ENCODE measurements around the gene ABCC4. TPM values are rescaled to one million over a fixed set of nuclear protein-coding genes. Genes with fewer than 3 reads are reported as not detected.

The ABCC4 gene
- polyA plus RNA-seq, 1 donor, result 15.1 TPM

GRCh38 chr13:95233026-95233635 lies 68.1 kb downstream of the ABCC4 start:
- Histone ChIP-seq H3K36me3 (ENCODE audit: control insufficient read depth, insufficient read depth, low read length) (no peaks in the 10 kb centered on the region), H3K9me3 (ENCODE audit: control insufficient read depth, low read depth, low read length) (no peaks in the 10 kb centered on the region), H3K4me3 (ENCODE audit: low read length) (no peak overlapping the region), H3K27me3 (ENCODE audit: control insufficient read depth, insufficient read depth, low read length) (no peaks in the 10 kb centered on the region), H3K4me1 (ENCODE audit: control insufficient read depth, insufficient read depth, low read length) (no peaks in the 10 kb centered on the region), H3K27ac (ENCODE audit: low read length) (no peak overlapping the region)
- no peak for DNase-seq
- 80% methylated on average over 2 of the region's 4 CpGs for WGBS (ENCODE audit: insufficient coverage, low lambda C conversion rate)

GRCh38 chr13:95231393-95231792 lies 69.9 kb downstream of the ABCC4 start:
- Histone ChIP-seq H3K27me3 (ENCODE audit: control insufficient read depth, insufficient read depth, low read length) (no peaks in the 10 kb centered on the region), H3K4me3 (ENCODE audit: low read length) (no peak overlapping the region), H3K36me3 (ENCODE audit: control insufficient read depth, insufficient read depth, low read length) (no peaks in the 10 kb centered on the region), H3K27ac (ENCODE audit: low read length) (no peak overlapping the region), H3K9me3 (ENCODE audit: control insufficient read depth, low read depth, low read length) (no peaks in the 10 kb centered on the region), H3K4me1 (ENCODE audit: control insufficient read depth, insufficient read depth, low read length) (peaks cover 3% of the 10 kb centered on the region)
- WGBS (ENCODE audit: insufficient coverage, low lambda C conversion rate), result 93% methylated on average over 2 of the region's 9 CpGs
- DNase-seq, result no peak

- H3K27ac ChIP-seq (ENCODE audit: low read length), result no peak overlapping the region
- no peaks in the 10 kb centered on the region for H3K9me3 ChIP-seq (ENCODE audit: control insufficient read depth, low read depth, low read length)
- H3K4me1 ChIP-seq (ENCODE audit: control insufficient read depth, insufficient read depth, low read length), result peaks cover 4% of the 10 kb centered on the region
- WGBS (ENCODE audit: insufficient coverage, low lambda C conversion rate), result no CpG with 5 or more reads among the region's 3 CpGs
- no peak overlapping the region for H3K4me3 ChIP-seq (ENCODE audit: low read length)
- DNase-seq, result no peak
- no peaks in the 10 kb centered on the region for H3K36me3 ChIP-seq (ENCODE audit: control insufficient read depth, insufficient read depth, low read length)
- no peaks in the 10 kb centered on the region for H3K27me3 ChIP-seq (ENCODE audit: control insufficient read depth, insufficient read depth, low read length)
Measured at GRCh38 chr13:95229855-95230254, 71.4 kb downstream of the ABCC4 start.

GRCh38 chr13:95228130-95228529 lies 73.1 kb downstream of the ABCC4 start:
- no peaks in the 10 kb centered on the region for H3K36me3 ChIP-seq (ENCODE audit: control insufficient read depth, insufficient read depth, low read length)
- no peak for DNase-seq
- H3K27me3 ChIP-seq (ENCODE audit: control insufficient read depth, insufficient read depth, low read length), result no peaks in the 10 kb centered on the region
- no peaks in the 10 kb centered on the region for H3K9me3 ChIP-seq (ENCODE audit: control insufficient read depth, low read depth, low read length)
- peaks cover 4% of the 10 kb centered on the region for H3K4me1 ChIP-seq (ENCODE audit: control insufficient read depth, insufficient read depth, low read length)
- no peak overlapping the region for H3K27ac ChIP-seq (ENCODE audit: low read length)
- no peak overlapping the region for H3K4me3 ChIP-seq (ENCODE audit: low read length)
- WGBS (ENCODE audit: insufficient coverage, low lambda C conversion rate), result no CpG with 5 or more reads among the region's 5 CpGs

- DNase-seq, result peak in 1 of 2 donors; percentile 7
- H3K4me1 ChIP-seq (ENCODE audit: control insufficient read depth, insufficient read depth, low read length), result peaks cover 7% of the 10 kb centered on the region
- no peaks in the 10 kb centered on the region for H3K36me3 ChIP-seq (ENCODE audit: control insufficient read depth, insufficient read depth, low read length)
- H3K27me3 ChIP-seq (ENCODE audit: control insufficient read depth, insufficient read depth, low read length), result no peaks in the 10 kb centered on the region
- 89% methylated on average over 1 of the region's 4 CpGs for WGBS (ENCODE audit: insufficient coverage, low lambda C conversion rate)
- no peak overlapping the region for H3K4me3 ChIP-seq (ENCODE audit: low read length)
- peak overlapping the region; percentile 32 for H3K27ac ChIP-seq (ENCODE audit: low read length)
- no peaks in the 10 kb centered on the region for H3K9me3 ChIP-seq (ENCODE audit: control insufficient read depth, low read depth, low read length)
Measured at GRCh38 chr13:95226932-95227695, 74.1 kb downstream of the ABCC4 start.

GRCh38 chr13:95226476-95226875 lies 74.8 kb downstream of the ABCC4 start:
- peak in 1 of 2 donors; percentile 38 for DNase-seq
- no peaks in the 10 kb centered on the region for H3K27me3 ChIP-seq (ENCODE audit: control insufficient read depth, insufficient read depth, low read length)
- WGBS (ENCODE audit: insufficient coverage, low lambda C conversion rate), result no CpG with 5 or more reads among the region's 5 CpGs
- peaks cover 7% of the 10 kb centered on the region for H3K4me1 ChIP-seq (ENCODE audit: control insufficient read depth, insufficient read depth, low read length)
- H3K27ac ChIP-seq (ENCODE audit: low read length), result peak overlapping the region; percentile 32
- no peaks in the 10 kb centered on the region for H3K36me3 ChIP-seq (ENCODE audit: control insufficient read depth, insufficient read depth, low read length)
- no peak overlapping the region for H3K4me3 ChIP-seq (ENCODE audit: low read length)
- H3K9me3 ChIP-seq (ENCODE audit: control insufficient read depth, low read depth, low read length), result no peaks in the 10 kb centered on the region

- Histone ChIP-seq H3K27ac (ENCODE audit: low read length) (no peak overlapping the region), H3K27me3 (ENCODE audit: control insufficient read depth, insufficient read depth, low read length) (no peaks in the 10 kb centered on the region), H3K4me1 (ENCODE audit: control insufficient read depth, insufficient read depth, low read length) (peaks cover 7% of the 10 kb centered on the region), H3K9me3 (ENCODE audit: control insufficient read depth, low read depth, low read length) (no peaks in the 10 kb centered on the region), H3K4me3 (ENCODE audit: low read length) (no peak overlapping the region), H3K36me3 (ENCODE audit: control insufficient read depth, insufficient read depth, low read length) (no peaks in the 10 kb centered on the region)
- peak in 1 of 2 donors; percentile 17 for DNase-seq
Measured at GRCh38 chr13:95226050-95226449, 75.2 kb downstream of the ABCC4 start.

- no peak overlapping the region for H3K27ac ChIP-seq (ENCODE audit: low read length)
- WGBS (ENCODE audit: insufficient coverage, low lambda C conversion rate), result 100% methylated on average over 1 of the region's 2 CpGs
Measured at GRCh38 chr13:95224064-95224463, 77.2 kb downstream of the ABCC4 start.

GRCh38 chr13:95222733-95223018 lies 78.6 kb downstream of the ABCC4 start:
- H3K4me3 ChIP-seq (ENCODE audit: low read length), result no peak overlapping the region
- no peaks in the 10 kb centered on the region for H3K9me3 ChIP-seq (ENCODE audit: control insufficient read depth, low read depth, low read length)
- no CpG with 5 or more reads among the region's 4 CpGs for WGBS (ENCODE audit: insufficient coverage, low lambda C conversion rate)
- no peak overlapping the region for H3K27ac ChIP-seq (ENCODE audit: low read length)
- peaks cover 7% of the 10 kb centered on the region for H3K4me1 ChIP-seq (ENCODE audit: control insufficient read depth, insufficient read depth, low read length)
- no peak for DNase-seq
- H3K36me3 ChIP-seq (ENCODE audit: control insufficient read depth, insufficient read depth, low read length), result peaks cover 2% of the 10 kb centered on the region
- no peaks in the 10 kb centered on the region for H3K27me3 ChIP-seq (ENCODE audit: control insufficient read depth, insufficient read depth, low read length)

More at GRCh38 chr13:95224064-95224463, 77.2 kb downstream of the ABCC4 start:
- DNase-seq, result no peak
- H3K4me1 ChIP-seq (ENCODE audit: control insufficient read depth, insufficient read depth, low read length), result peaks cover 7% of the 10 kb centered on the region
- peaks cover 2% of the 10 kb centered on the region for H3K36me3 ChIP-seq (ENCODE audit: control insufficient read depth, insufficient read depth, low read length)
- H3K4me3 ChIP-seq (ENCODE audit: low read length), result no peak overlapping the region
- no peaks in the 10 kb centered on the region for H3K27me3 ChIP-seq (ENCODE audit: control insufficient read depth, insufficient read depth, low read length)
- no peaks in the 10 kb centered on the region for H3K9me3 ChIP-seq (ENCODE audit: control insufficient read depth, low read depth, low read length)

- H3K27ac ChIP-seq (ENCODE audit: low read length), result no peak overlapping the region
- H3K27me3 ChIP-seq (ENCODE audit: control insufficient read depth, insufficient read depth, low read length), result no peaks in the 10 kb centered on the region
- DNase-seq, result peak in 1 of 2 donors; percentile 45
- H3K4me1 ChIP-seq (ENCODE audit: control insufficient read depth, insufficient read depth, low read length), result peaks cover 7% of the 10 kb centered on the region
- peaks cover 2% of the 10 kb centered on the region for H3K36me3 ChIP-seq (ENCODE audit: control insufficient read depth, insufficient read depth, low read length)
- no peak overlapping the region for H3K4me3 ChIP-seq (ENCODE audit: low read length)
- no peaks in the 10 kb centered on the region for H3K9me3 ChIP-seq (ENCODE audit: control insufficient read depth, low read depth, low read length)
- WGBS (ENCODE audit: insufficient coverage, low lambda C conversion rate), result 100% methylated on average over 2 of the region's 8 CpGs
Measured at GRCh38 chr13:95221971-95222732, 79.1 kb downstream of the ABCC4 start.
